VCaP (cell line): ENCODE results near the gene EFNA2.
A peak's percentile ranks its signal among the peaks of the same experiment; 100 is the strongest.

ENCODE experiments used
- H3K27ac ChIP-seq: fragments of 450-650 bp; 2 replicates; pipeline ENCODE4 v1.5.1; 2017
- CTCF ChIP-seq: fragments of 450-650 bp; conservative IDR thresholded peaks from 2 replicates; pipeline ENCODE4 v1.5.1; 2017; ENCODE audit warnings: mild to moderate bottlenecking, moderate library complexity

EFNA2 gene

GRCh38 chr19:1251330-1252220 is 34.1 kb upstream of the EFNA2 start:
- no peak for TF ChIP-seq CTCF
- peak overlapping the region; percentile 91 for H3K27ac ChIP-seq

GRCh38 chr19:1252221-1252820 is 33.4 kb upstream of the EFNA2 start:
- peak overlapping the region; percentile 91 for H3K27ac ChIP-seq
- no peak for TF ChIP-seq CTCF

- no peak for TF ChIP-seq CTCF
- peak overlapping the region; percentile 91 for H3K27ac ChIP-seq
Observed at GRCh38 chr19:1252821-1253513, 32.7 kb upstream of the EFNA2 start.

- peak overlapping the region; percentile 91 for H3K27ac ChIP-seq
- no peak for TF ChIP-seq CTCF
Observed at GRCh38 chr19:1253514-1254080, 32.1 kb upstream of the EFNA2 start.

- peak overlapping the region; percentile 91 for H3K27ac ChIP-seq
Observed at GRCh38 chr19:1254081-1254527, 31.6 kb upstream of the EFNA2 start.

GRCh38 chr19:1254530-1255185 is 31.0 kb upstream of the EFNA2 start:
- peak overlapping the region; percentile 91; the same call in 1 of the 2 replicates for H3K27ac ChIP-seq
- no peak for TF ChIP-seq CTCF

More at GRCh38 chr19:1254081-1254527, 31.6 kb upstream of the EFNA2 start:
- no peak for TF ChIP-seq CTCF
